Activated naive CD4-positive, alpha-beta T cell treated with anti-CD3 and anti-CD28 coated beads, Interleukin-2, amount 10 ng/mL, durations not matched to agents 7 days and 5 days (primary cell): ENCODE data around the gene YLPM1.

Source experiments
- CTCF ChIA-PET: fragments of 350-600 bp; sonication (Branson Sonifier 250); formaldehyde crosslinking; loops from one replicate; lab custom pipeline; 2021; ENCODE audit warnings: antibody characterized with exemption; lab: Charles Lee
- DNase-seq: peaks from one replicate; pipeline ENCODE4 v3.0.0-alpha.2; 2020
- H3K27ac Mint-ChIP-seq: one replicate; pipeline ENCODE4 v1.8.0; 2021; ENCODE audit warnings: mild to moderate bottlenecking, moderate library complexity, mixed read lengths
- H3K27me3 Mint-ChIP-seq: one replicate; pipeline ENCODE4 v1.8.0; 2021; ENCODE audit warnings: mild to moderate bottlenecking, mixed read lengths
- H3K36me3 Mint-ChIP-seq: one replicate; pipeline ENCODE4 v1.8.0; 2021; ENCODE audit warnings: mixed read lengths
- H3K4me1 Mint-ChIP-seq: one replicate; pipeline ENCODE4 v1.8.0; 2021; ENCODE audit warnings: mixed read lengths
- H3K4me3 Mint-ChIP-seq: one replicate; pipeline ENCODE4 v1.8.0; 2021; ENCODE audit warnings: mild to moderate bottlenecking, moderate library complexity, mixed read lengths
- H3K9me3 Mint-ChIP-seq: one replicate; pipeline ENCODE4 v1.8.0; 2021; ENCODE audit warnings: mixed read lengths

The YLPM1 gene

GRCh38 chr14:74881431-74882102, 118.5 kb downstream of the YLPM1 start, which contains the start of gene DLST:
Gene DLST, plus strand, starts transcription at chr14:74881916. Its CDS starts 38 bp downstream, at chr14:74881954.
- CTCF ChIA-PET: interaction anchor here (1.3 to 5.6 kb wide), 3 partner anchors 21 to 272 kb away, joined by 3 to 44 read pairs (median 44); no protein-coding TSS in a partner anchor
- H3K36me3 Mint-ChIP-seq: peaks cover 31% of the 10 kb centered on the region
- H3K9me3 Mint-ChIP-seq: no peaks in the 10 kb centered on the region
- peaks cover 55% of the 10 kb centered on the region for H3K4me1 Mint-ChIP-seq
- peak within 1 kb of the TSS; percentile 99 for H3K4me3 Mint-ChIP-seq
- H3K27me3 Mint-ChIP-seq: no peaks in the 10 kb centered on the region
- peak; percentile 89 for DNase-seq
- peak within 1 kb of the TSS; percentile 99 for H3K27ac Mint-ChIP-seq

GRCh38 chr14:74882103-74882920, 119.2 kb downstream of the YLPM1 start:
- Mint-ChIP-seq H3K4me1 (peaks cover 55% of the 10 kb centered on the region), H3K27ac (peak overlapping the region; percentile 99)
- CTCF ChIA-PET: interaction anchor here (0.5 to 5.6 kb wide), 9 partner anchors 10 to 974 kb away, joined by 3 to 44 read pairs (median 3); no protein-coding TSS in a partner anchor

More at GRCh38 chr14:74882103-74882920, 119.2 kb downstream of the YLPM1 start:
- H3K27me3 Mint-ChIP-seq: no peaks in the 10 kb centered on the region
- peak; percentile 72 for DNase-seq
- peak overlapping the region; percentile 99 for H3K4me3 Mint-ChIP-seq
- peaks cover 31% of the 10 kb centered on the region for H3K36me3 Mint-ChIP-seq
- H3K9me3 Mint-ChIP-seq: no peaks in the 10 kb centered on the region
